Mesenchymal stem cell (in vitro differentiated cells and primary cell): ENCODE results near the gene DACH2.

Experiments
- DNase-seq: peaks from one replicate; pipeline ENCODE4 v3.0.0-alpha.2; 2013
- H2AFZ ChIP-seq: one replicate; pipeline ENCODE4 v1.6.1; 2013; ENCODE audit warnings: low read depth, mild to moderate bottlenecking, control low read depth, inconsistent platforms, low read length, moderate library complexity
- H2AK5ac ChIP-seq: 2 replicates; pipeline ENCODE4 v1.6.1; 2013; ENCODE audit warnings: low read length, moderate library complexity, mild to moderate bottlenecking, inconsistent platforms; ENCODE audit not compliant: severe bottlenecking
- H2BK120ac ChIP-seq: one replicate; pipeline ENCODE4 v1.6.1; 2013; ENCODE audit warnings: low read depth, mild to moderate bottlenecking, inconsistent platforms, low read length, moderate library complexity
- H2BK12ac ChIP-seq, 2 experiments: one replicate each; pipeline ENCODE4 v1.6.1; 2013; ENCODE audit warnings: inconsistent platforms in 2 of 2, low read length in 2 of 2, mild to moderate bottlenecking in 2 of 2, moderate library complexity in 2 of 2, control low read depth in 1 of 2
- H2BK15ac ChIP-seq: one replicate; pipeline ENCODE4 v1.6.1; 2013; ENCODE audit warnings: mild to moderate bottlenecking, low read depth, inconsistent platforms; ENCODE audit not compliant: poor library complexity, severe bottlenecking
- H2BK5ac ChIP-seq: 2 replicates; pipeline ENCODE4 v1.6.1; 2013; ENCODE audit warnings: low read depth, mild to moderate bottlenecking, low read length, control low read depth, inconsistent platforms; ENCODE audit not compliant: poor library complexity, severe bottlenecking
- H3K14ac ChIP-seq, 2 experiments: one replicate each; pipeline ENCODE4 v1.6.1; 2013; ENCODE audit warnings: inconsistent platforms in 2 of 2, low read length in 2 of 2, control low read depth in 1 of 2, mild to moderate bottlenecking in 1 of 2, moderate library complexity in 1 of 2
- H3K18ac ChIP-seq, 2 experiments: one replicate each; pipeline ENCODE4 v1.6.1; 2013; ENCODE audit warnings: inconsistent platforms in 2 of 2, low read length in 2 of 2, control low read depth in 1 of 2, low read depth in 1 of 2, mild to moderate bottlenecking in 1 of 2
- H3K23ac ChIP-seq, 2 experiments: one replicate each; pipeline ENCODE4 v1.6.1; 2013; ENCODE audit warnings: inconsistent platforms in 2 of 2, low read length in 2 of 2, mild to moderate bottlenecking in 2 of 2, moderate library complexity in 2 of 2, control low read depth in 1 of 2
- H3K27ac ChIP-seq: 2 replicates; pipeline ENCODE4 v1.5.1; 2013; ENCODE audit warnings: mild to moderate bottlenecking, moderate library complexity, low read length, control low read depth, inconsistent platforms; ENCODE audit not compliant: poor library complexity, severe bottlenecking
- H3K27me3 ChIP-seq, 2 experiments: 2 replicates each; pipeline versions ENCODE4 v1.6.1 to v1.7.0; 2013; ENCODE audit warnings: low read length in 2 of 2, mild to moderate bottlenecking in 2 of 2, moderate library complexity in 2 of 2, control low read depth in 1 of 2, inconsistent platforms in 1 of 2; ENCODE audit not compliant: control insufficient read depth in 1 of 2, insufficient read depth in 1 of 2
- H3K36me3 ChIP-seq, 2 experiments: 2 replicates each; pipeline versions ENCODE4 v1.6.1 to v1.7.0; 2013; ENCODE audit warnings: low read length in 2 of 2, control low read depth in 1 of 2, inconsistent platforms in 1 of 2, low read depth in 1 of 2, mild to moderate bottlenecking in 1 of 2; ENCODE audit not compliant: insufficient read depth in 2 of 2, control insufficient read depth in 1 of 2
- H3K4ac ChIP-seq, 2 experiments: one replicate each; pipeline ENCODE4 v1.6.1; 2013; ENCODE audit warnings: inconsistent platforms in 2 of 2, low read length in 2 of 2, mild to moderate bottlenecking in 2 of 2, moderate library complexity in 2 of 2, control low read depth in 1 of 2, low read depth in 1 of 2
- H3K4me1 ChIP-seq: 2 replicates; pipeline ENCODE4 v1.6.1; 2013; ENCODE audit warnings: low read depth, low read length, control low read depth; ENCODE audit not compliant: control insufficient read depth, insufficient read depth
- H3K4me2 ChIP-seq: 2 replicates; pipeline ENCODE4 v1.6.1; 2013; ENCODE audit warnings: low read length, mild to moderate bottlenecking, inconsistent platforms; ENCODE audit not compliant: poor library complexity, severe bottlenecking
- H3K4me3 ChIP-seq, 2 experiments: 2 replicates each; pipeline versions ENCODE4 v1.5.1 to v1.7.0; 2013; ENCODE audit warnings: low read length in 2 of 2, mild to moderate bottlenecking in 2 of 2, control low read depth in 1 of 2, low read depth in 1 of 2; ENCODE audit not compliant: insufficient read depth in 1 of 2
- H3K79me1 ChIP-seq: replicated peaks from 2 replicates; pipeline ENCODE4 v1.6.1; 2013; ENCODE audit warnings: mild to moderate bottlenecking, control low read depth, low read length, inconsistent platforms; ENCODE audit not compliant: poor library complexity, severe bottlenecking
- H3K9ac ChIP-seq: 2 replicates; pipeline ENCODE4 v1.7.0; 2013; ENCODE audit warnings: mild to moderate bottlenecking, low read length, moderate library complexity
- H3K9me3 ChIP-seq: 2 replicates; pipeline ENCODE4 v1.7.0; 2013; ENCODE audit warnings: mild to moderate bottlenecking, low read length; ENCODE audit not compliant: control insufficient read depth
- H4K8ac ChIP-seq: one replicate; pipeline ENCODE4 v1.6.1; 2013; ENCODE audit warnings: inconsistent platforms, mild to moderate bottlenecking, low read length, moderate library complexity
- H4K91ac ChIP-seq: one replicate; pipeline ENCODE4 v1.6.1; 2013; ENCODE audit warnings: mild to moderate bottlenecking, low read length, inconsistent platforms
- WGBS: methylation state at CpG from one replicate; pipeline ENCODE4 v1.1.7; 2013; ENCODE audit warnings: mixed read lengths; 5-methylcytosine and 5-hydroxymethylcytosine counted together

DACH2 gene

DNA sequence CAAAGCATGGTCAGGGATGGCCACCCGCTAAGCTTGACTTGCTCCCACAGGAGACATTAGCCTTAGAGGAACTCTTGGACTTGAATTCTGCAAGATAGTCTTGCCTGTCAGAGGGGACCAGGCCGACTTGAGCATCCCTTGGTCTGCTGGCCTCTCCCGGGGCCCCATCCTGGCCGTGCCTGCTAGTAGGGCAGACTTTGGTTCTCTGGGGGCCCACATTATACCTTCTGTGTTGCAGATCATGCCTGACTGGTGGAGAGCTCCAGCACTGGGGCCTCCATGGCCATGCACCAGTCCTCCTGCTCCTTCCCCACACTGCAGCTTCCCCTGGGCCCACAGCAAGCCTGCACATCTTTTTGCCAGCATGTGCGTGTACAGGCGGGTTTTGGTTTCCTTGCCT, 46.5 kb downstream of the DACH2 start:
- no peak overlapping the region for H3K18ac ChIP-seq
- H2BK120ac ChIP-seq: no peak overlapping the region
- no peak overlapping the region for H3K9ac ChIP-seq
- H2AK5ac ChIP-seq: no peak overlapping the region
- peaks cover 10% of the 10 kb centered on the region for H3K9me3 ChIP-seq
- no peak overlapping the region for H3K14ac ChIP-seq
- H3K79me1 ChIP-seq: no peaks in the 10 kb centered on the region
- H3K4me3 ChIP-seq: no peak overlapping the region
- H4K91ac ChIP-seq: no peak overlapping the region
- no peak overlapping the region for H3K4me2 ChIP-seq
- no peak overlapping the region for H2AFZ ChIP-seq
- H4K8ac ChIP-seq: no peak overlapping the region
- no peak overlapping the region for H2BK12ac ChIP-seq
- no peak overlapping the region for H3K4ac ChIP-seq
- H2BK15ac ChIP-seq: no peak overlapping the region
- no peak for DNase-seq
- no peaks in the 10 kb centered on the region for H3K4me1 ChIP-seq
- H3K27ac ChIP-seq: no peak overlapping the region
- no peaks in the 10 kb centered on the region for H3K27me3 ChIP-seq
- no peak overlapping the region for H3K23ac ChIP-seq
- 83% methylated on average over 6 of the region's 6 CpGs for WGBS
- H3K36me3 ChIP-seq: no peaks in the 10 kb centered on the region
- H2BK5ac ChIP-seq: no peak overlapping the region

- Histone ChIP-seq H3K36me3 (no peaks in the 10 kb centered on the region), H3K18ac (no peak overlapping the region), H3K27me3 (no peaks in the 10 kb centered on the region), H4K91ac (no peak overlapping the region), H3K4ac (no peak overlapping the region), H2BK15ac (no peak overlapping the region), H3K4me3 (no peak overlapping the region), H3K79me1 (no peaks in the 10 kb centered on the region), H3K14ac (no peak overlapping the region), H3K9ac (no peak overlapping the region), H2AK5ac (no peak overlapping the region), H4K8ac (no peak overlapping the region), H2BK5ac (no peak overlapping the region), H3K9me3 (peaks cover 12% of the 10 kb centered on the region), H3K27ac (no peak overlapping the region), H3K23ac (no peak overlapping the region), H2BK120ac (no peak overlapping the region), H2AFZ (no peak overlapping the region), H2BK12ac (no peak overlapping the region), H3K4me1 (no peaks in the 10 kb centered on the region), H3K4me2 (no peak overlapping the region)
- 61% methylated on average over 2 of the region's 2 CpGs for WGBS
- no peak for DNase-seq
These were observed 47.1 kb downstream of the DACH2 start for GRCh38 chrX:86195343-86195742.

GRCh38 chrX:86197815-86198214, 49.6 kb downstream of the DACH2 start:
- Histone ChIP-seq H3K18ac (no peak overlapping the region), H3K14ac (no peak overlapping the region), H3K27ac (no peak overlapping the region), H3K9ac (no peak overlapping the region), H3K4me2 (no peak overlapping the region), H3K27me3 (no peaks in the 10 kb centered on the region), H3K4me1 (no peaks in the 10 kb centered on the region), H3K4me3 (no peak overlapping the region), H3K36me3 (no peaks in the 10 kb centered on the region), H2BK12ac (no peak overlapping the region), H3K79me1 (no peaks in the 10 kb centered on the region), H2BK15ac (no peak overlapping the region), H4K91ac (no peak overlapping the region), H3K23ac (no peak overlapping the region), H4K8ac (no peak overlapping the region), H3K9me3 (peaks cover 12% of the 10 kb centered on the region), H2AFZ (no peak overlapping the region), H3K4ac (no peak overlapping the region), H2BK120ac (no peak overlapping the region), H2BK5ac (no peak overlapping the region), H2AK5ac (no peak overlapping the region)
- WGBS: 53% methylated on average over 1 of the region's 1 CpG
- DNase-seq: no peak

- H4K8ac ChIP-seq: no peak overlapping the region
- no peak overlapping the region for H3K4me3 ChIP-seq
- no peak overlapping the region for H2BK15ac ChIP-seq
- H3K23ac ChIP-seq: no peak overlapping the region
- H3K18ac ChIP-seq: no peak overlapping the region
- H3K36me3 ChIP-seq: no peaks in the 10 kb centered on the region
- H4K91ac ChIP-seq: no peak overlapping the region
- no peak overlapping the region for H2BK12ac ChIP-seq
- H3K9me3 ChIP-seq: no peaks in the 10 kb centered on the region
- WGBS: 11% methylated on average over 3 of the region's 3 CpGs
- no peak overlapping the region for H3K9ac ChIP-seq
- no peak overlapping the region for H2BK120ac ChIP-seq
- H3K79me1 ChIP-seq: no peaks in the 10 kb centered on the region
- H2BK5ac ChIP-seq: no peak overlapping the region
- H2AFZ ChIP-seq: no peak overlapping the region
- H3K4me1 ChIP-seq: no peaks in the 10 kb centered on the region
- H3K27me3 ChIP-seq: no peaks in the 10 kb centered on the region
- no peak overlapping the region for H3K14ac ChIP-seq
- no peak for DNase-seq
- no peak overlapping the region for H3K4me2 ChIP-seq
- no peak overlapping the region for H2AK5ac ChIP-seq
- no peak overlapping the region for H3K4ac ChIP-seq
- H3K27ac ChIP-seq: no peak overlapping the region
These were observed 62.5 kb downstream of the DACH2 start for GRCh38 chrX:86210772-86211171.
